Caki2 (cell line): ENCODE data around the gene NUMB. TPM values are rescaled to one million over a fixed set of nuclear protein-coding genes. Genes with fewer than 3 reads are reported as not detected.

Experiments used
- DNase-seq: peaks from one replicate; pipeline ENCODE4 v3.0.0-alpha.2; 2015; ENCODE audit warnings: low read depth
- in situ Hi-C: cut with HindIII; loops from 2 replicates; pipeline ENCODE4 v1.10.0; 2016; ENCODE audit warnings: low sequenced_read_pairs, low pct_unique_long_range_greater_than_20kb, mixed read lengths
- total RNA-seq: library from RNA; depleted of rRNA; stranded (reverse); fragments of >200 nt; shearing (Covaris generic); gene quantifications from 2 replicates; pipeline ENCODE4 v1.2.3, GENCODE V29; 2014; ENCODE audit warnings: low replicate concordance

Gene NUMB
- total RNA-seq, 1 experiment from 2014 or later, result 15.0 TPM

DNA sequence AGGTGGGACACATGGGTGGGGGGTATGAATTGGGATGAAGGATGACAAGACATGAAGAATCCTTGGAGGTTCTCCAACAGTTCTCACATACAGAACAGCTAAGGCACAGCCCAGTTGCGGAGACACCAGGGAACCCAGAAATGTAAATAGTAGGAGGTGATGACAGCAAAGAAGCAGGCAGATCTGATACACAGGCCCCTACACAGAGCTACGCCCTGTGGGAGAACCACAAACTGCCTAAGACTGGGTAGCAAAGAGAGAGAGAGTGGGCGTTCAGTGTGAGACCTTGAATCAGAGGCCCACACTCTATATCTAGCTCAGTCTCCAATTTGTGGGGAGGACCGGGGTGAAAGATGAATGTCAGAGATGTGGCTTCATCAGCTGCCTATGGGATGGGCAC is 9.5 kb upstream of the NUMB start:
- no peak for DNase-seq
- in situ Hi-C loops, result loop anchor here (25.0 kb wide), 1 partner anchor 180 kb away; no protein-coding TSS in a partner anchor

DNA sequence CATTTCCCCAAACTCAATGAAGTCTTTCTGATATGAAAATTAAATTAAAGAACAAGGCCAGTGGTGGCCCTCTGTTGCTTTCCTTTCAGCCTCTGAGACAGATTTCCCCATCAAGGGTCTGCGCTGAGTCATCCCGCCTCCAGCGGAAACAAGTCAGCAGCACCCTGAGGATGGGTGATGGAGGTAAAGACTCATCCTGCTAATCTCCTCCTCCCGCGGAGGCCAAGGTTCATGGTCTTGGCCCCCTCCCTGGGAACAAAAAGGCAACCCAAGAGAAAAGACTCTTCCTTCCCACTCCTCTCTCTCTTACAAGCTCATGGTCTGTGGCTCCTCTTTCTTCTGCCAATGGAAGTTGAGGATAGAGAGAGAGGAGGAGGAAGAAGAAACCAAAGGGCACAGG is 9.0 kb upstream of the NUMB start:
- in situ Hi-C loops, result loop anchor here (25.0 kb wide), 1 partner anchor 180 kb away; no protein-coding TSS in a partner anchor

DNA sequence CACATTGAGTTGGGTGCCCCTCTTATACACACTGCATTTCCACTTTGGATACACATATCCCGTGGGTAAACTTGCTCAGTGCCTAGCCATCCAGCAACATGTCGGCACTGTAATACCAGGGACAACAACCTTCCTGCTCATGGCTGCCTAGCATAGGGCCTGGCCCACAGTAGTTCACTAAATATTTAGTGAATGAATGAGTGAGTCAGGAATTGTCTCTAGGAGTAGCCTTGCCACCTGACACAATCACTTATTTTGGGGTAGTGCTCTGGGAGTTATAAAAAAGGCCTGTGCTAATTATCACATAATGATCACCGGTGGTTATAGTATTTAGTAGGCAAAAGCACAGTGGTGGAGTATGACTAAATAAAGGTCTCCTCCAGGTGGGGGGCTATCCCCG is 8.5 kb upstream of the NUMB start:
- in situ Hi-C loops, result loop anchor here (25.0 kb wide), 1 partner anchor 180 kb away; no protein-coding TSS in a partner anchor

More for the DNA sequence above, 9.0 kb upstream of the NUMB start:
- DNase-seq, result no peak

DNA sequence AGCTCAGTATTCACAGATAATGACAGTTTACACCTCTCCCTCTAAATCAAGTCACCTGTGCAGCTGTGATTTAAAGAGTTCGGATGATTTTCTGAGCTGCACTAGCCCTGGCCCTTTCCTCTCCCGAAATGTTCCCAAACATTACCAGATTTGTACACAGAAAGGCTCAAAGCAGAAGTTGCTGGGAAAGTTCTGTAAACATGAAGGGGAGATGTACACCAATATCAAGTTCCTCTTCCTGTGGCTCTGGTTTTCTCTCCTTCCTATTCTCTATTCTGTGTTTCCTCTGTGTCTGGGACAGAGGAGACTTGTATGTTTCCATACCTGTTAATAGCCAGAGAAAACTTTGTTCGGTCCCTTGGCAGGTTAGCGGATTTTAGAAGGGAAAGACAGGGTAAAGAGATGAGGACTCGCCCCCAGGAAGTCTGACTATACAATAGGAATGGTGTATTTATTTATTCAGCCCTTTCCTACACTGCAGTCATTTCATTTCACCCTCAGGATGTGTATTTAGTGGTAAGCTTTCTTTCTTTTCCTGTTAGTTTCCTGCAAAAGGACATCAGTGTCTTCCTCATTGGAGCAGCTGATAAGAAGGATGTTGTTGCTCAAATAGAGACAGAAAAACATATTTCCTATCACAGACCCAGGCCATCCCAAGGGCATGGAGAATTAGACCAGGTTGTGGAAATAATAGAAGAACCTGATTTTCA is 7.6 kb upstream of the NUMB start:
- in situ Hi-C loops, result loop anchor here (25.0 kb wide), 1 partner anchor 179 kb away; no protein-coding TSS in a partner anchor
- no peak for DNase-seq

More for the DNA sequence above, 8.5 kb upstream of the NUMB start:
- DNase-seq, result no peak

DNA sequence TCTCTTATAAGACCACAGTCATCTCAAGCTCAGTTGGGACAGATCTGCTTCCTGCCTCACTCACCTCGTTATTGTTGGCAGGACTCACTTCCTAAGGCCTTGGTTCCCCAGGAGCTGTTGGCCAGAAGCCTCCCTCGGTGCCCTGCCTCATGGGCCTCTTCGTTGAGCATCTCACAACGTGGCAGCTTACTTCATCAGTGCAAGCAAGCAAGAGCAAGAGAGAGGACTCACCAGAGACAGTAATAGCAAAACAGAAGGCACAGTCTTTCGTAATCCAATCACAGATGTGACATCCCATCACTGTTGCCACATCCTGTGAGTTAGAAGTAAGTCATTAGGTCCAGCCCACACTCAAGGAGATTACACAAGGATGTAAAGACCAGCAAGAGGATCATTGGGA is 5.1 kb upstream of the NUMB start:
- peak; percentile 25 for DNase-seq
- in situ Hi-C loops, result loop anchor here (25.0 kb wide), 1 partner anchor 176 kb away; no protein-coding TSS in a partner anchor

DNA sequence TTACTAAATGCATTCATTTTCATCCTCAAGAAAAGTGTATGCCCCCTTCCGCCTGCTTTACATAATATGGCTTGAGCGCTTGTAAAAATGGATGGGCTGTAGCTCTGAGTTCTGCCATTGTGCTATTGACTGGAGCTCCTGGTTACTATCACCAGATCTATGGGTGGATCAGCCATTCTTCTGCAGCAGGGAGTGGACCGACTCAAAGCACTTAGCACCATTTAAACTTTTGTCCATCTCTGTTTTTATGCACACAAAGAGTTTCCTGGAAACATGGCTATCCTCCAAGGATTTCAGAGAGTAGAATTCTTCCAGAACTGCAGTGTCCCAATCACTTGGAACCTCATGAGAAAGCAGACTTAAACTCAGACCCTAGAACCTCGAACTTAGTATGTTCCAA is 4.5 kb upstream of the NUMB start:
- in situ Hi-C loops, result loop anchor here (25.0 kb wide), 1 partner anchor 176 kb away; no protein-coding TSS in a partner anchor
- peak; percentile 2 for DNase-seq

DNA sequence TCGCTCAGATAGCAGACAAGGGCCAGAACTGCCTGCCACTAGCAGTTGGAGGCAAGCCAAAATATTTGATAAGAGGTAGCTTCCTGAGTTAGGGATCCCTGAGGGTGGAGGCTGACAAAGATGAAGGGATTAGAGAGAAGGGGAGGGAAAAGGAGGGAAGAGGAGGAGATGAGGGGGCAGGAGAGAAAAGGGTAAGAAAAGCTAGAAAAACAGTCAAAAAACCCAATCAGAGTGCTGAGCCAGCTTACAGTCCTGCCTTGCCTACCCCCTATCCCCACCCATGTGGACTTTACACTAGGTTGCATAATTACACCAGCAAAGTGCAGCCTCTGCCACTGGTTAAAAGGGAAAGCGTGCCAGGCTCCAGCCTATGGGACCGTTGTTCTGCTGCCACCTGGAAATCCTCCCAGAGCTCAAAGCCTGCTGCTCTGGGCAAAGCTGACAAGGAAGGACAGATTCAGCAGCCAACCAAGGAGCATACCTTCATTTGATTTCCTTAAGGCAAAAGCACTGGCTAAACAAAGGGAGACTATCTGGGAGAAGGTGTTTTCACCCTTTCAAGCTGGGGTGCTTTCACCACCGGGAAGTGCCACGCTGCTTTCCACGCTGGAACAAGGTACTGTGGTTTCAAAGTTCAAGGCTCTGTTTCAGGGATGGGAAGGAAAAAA is 3.8 kb upstream of the NUMB start:
- in situ Hi-C loops, result loop anchor here (25.0 kb wide), 1 partner anchor 175 kb away; no protein-coding TSS in a partner anchor
- DNase-seq, result peak; percentile 84

DNA sequence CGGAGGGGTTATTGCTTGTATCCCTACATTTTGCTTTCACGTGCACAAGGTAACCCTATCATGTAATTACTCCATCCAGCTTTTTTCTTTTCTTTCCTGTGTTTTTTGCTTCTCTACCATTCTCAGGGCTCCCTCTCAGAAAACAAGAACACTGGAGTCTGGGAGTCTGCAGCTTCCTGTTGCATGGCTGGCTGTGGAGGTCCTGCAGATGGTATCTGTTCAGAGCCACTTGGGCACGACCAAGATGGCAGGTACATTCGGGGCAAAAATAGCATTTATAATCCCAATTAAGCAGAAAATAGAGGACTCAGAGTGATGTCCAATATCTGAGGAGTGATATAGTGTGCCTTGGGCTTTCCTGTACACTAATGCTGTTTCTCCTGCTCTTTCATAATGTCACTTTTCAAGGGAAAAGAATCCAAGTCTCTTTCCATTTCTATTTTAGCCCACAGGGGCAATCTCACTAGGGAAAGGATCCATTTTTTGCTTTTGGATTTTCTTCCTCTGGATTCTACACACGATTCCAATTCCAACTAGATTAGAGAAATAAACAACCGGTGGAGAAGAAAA is 3.2 kb upstream of the NUMB start:
- no peak for DNase-seq
- in situ Hi-C loops, result loop anchor here (25.0 kb wide), 1 partner anchor 174 kb away; no protein-coding TSS in a partner anchor

DNA sequence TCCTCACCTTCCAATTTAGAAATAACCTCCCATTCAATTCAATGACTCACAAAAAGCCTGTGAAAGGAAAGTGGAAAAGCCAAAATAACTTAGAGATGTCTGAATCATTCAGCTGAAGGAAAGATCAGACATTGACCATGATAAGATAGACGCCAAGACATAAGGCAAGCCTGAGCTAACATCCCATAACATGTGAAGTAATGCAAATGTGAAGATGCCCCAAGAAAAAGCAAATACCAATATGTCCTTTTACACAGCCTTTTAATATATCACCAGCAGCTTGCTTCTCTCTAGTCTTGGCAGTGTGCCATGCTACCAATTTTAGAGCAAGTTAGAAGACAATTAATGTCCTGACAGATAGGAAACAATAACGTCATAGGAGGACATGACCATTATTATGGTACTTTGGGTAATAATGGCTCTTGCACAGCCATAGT is 2.4 kb upstream of the NUMB start:
- peak; percentile 5 for DNase-seq
- in situ Hi-C loops, result loop anchor here (25.0 kb wide), 1 partner anchor 173 kb away; no protein-coding TSS in a partner anchor

DNA sequence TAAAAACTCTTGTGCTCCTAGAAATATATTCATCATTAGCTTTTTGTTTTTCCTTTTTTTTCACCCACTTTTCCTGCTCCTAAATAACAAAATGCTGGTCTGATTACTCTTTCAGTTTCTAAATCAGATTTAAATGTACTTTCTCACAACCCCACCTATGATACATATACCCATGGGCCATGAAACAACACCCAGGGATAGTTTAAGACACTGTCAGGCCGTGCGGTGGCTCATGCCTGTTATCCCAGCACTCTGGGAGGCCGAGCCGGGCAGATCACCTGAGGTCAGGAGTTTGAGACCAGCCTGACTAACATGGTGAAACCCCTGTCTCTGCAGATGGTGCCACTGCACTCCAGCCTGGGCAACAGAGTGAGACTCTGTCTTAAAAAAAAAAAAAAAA is 1.6 kb upstream of the NUMB start:
- DNase-seq, result no peak
- in situ Hi-C loops, result loop anchor here (25.0 kb wide), 1 partner anchor 173 kb away; no protein-coding TSS in a partner anchor

DNA sequence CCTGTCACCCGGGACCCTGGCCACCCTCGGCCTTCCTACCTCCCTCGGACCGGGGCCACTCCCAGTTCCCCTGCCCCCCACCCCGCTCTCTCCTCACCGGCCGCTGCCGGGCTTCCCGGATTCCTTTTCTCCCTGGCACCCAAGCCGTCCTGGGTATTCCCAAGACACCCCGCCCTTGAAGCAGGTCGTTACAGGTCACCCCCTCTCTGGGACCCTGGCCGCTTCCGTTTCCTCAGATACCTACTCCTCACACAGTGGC is 493 bp downstream of the NUMB start:
- in situ Hi-C loops, result loop anchor here (25.0 kb wide), 1 partner anchor 171 kb away; no protein-coding TSS in a partner anchor

DNA sequence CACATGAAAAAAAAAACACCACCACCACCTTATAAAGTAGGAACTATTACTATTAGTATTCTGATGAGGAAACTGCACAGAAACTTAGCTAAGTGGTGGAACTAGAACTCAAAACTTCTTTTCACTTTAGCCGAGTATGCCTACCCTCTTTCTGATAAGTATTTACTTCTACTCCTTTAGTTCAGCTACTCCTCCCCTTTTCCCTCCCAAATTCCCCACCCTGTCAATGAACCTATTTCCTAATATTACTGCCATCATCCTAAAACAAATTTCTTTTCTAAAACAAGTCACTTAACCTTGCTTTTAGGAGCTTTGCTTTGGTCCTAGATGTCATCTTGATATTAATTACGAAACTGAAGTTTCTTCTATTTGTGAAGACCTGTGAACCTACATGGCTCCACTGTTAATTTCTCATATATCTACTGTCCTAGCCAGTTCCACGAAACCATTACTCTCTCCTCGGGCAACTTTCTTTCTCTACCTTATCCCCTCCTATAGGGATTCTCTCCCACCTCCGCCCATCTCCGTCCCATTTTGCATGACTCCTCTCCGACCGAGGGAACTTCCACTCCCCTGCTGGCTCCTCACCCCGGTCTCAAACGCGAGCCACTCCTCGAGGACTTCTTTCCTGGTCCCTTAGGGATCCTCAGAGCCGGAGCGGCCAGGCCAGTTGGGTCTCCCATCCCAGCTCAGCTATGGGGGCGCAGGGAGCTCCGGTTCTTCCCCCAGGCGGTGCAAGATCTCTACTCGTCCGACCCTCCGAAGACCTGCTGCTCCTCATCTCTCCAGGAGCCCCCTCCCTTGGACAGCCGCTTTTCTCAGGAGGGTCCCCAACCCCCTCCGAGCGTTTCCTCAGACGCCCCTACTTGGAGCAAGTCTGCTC is 1.1 kb downstream of the NUMB start:
- in situ Hi-C loops, result loop anchor here (25.0 kb wide), 1 partner anchor 170 kb away; no protein-coding TSS in a partner anchor
- peak; percentile 21 for DNase-seq

More for the DNA sequence above, 493 bp downstream of the NUMB start:
- peak; percentile 25 for DNase-seq

DNA sequence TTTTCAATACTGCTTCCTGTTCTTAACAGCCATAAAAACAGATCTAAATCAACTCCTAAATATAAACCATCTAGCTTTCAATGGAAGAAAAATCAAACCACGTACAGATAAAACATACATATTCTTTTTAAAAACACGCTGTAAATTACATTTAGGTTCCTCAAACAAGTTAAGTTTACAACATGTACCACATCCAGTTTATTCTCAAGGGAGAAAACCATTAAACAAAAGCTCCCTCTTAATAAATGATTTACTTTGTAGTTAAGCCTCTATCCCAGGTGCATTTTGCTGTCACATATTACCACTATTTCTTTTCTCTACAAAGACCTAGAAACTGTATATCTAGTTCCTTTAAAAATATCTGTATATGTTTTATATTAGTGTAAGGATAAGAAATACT is 3.1 kb downstream of the NUMB start:
- no peak for DNase-seq
- in situ Hi-C loops, result loop anchor here (25.0 kb wide), 1 partner anchor 168 kb away; no protein-coding TSS in a partner anchor

DNA sequence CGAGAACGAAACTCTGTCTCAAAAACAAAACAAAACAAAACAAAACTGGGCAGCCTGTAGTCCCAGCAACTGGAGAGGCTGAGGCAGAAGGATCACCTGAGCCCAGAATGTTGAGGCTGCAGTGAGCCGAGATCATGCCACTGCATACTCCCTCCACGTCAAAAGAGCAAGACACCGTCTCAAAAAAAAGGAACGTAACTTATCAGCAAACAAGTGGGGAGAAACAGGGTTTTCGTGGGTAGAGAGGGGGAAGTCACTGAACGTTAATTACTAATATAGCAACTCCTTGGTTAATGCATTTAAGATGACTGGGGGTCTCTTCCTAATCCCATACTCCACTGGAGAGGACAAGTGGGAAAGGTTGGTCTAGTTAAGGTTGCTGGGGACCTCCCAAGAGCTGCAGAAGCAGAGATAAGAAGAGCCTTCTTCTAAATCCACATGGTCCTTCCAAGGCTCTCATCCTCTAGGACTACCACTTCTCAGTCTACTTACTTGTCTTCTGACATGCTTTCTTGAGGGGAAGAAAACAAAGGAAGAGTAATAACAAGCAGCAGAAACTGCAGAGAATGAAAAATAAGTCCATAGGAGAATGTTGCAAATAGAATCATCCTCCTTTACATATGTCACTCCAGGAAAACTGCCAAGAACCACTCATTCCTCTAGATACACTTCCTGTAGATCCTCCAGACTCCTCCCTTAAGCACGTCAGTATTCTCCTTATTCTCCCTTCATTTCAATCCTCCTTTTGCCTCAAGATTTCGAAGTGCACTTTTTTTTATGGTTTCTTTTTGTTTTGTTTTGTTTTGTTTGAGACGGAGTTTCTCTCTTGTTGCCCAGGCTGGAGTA is 5.8 kb downstream of the NUMB start:
- in situ Hi-C loops, result loop anchor here (25.0 kb wide), 1 partner anchor 165 kb away; no protein-coding TSS in a partner anchor
- peak; percentile 11 for DNase-seq

DNA sequence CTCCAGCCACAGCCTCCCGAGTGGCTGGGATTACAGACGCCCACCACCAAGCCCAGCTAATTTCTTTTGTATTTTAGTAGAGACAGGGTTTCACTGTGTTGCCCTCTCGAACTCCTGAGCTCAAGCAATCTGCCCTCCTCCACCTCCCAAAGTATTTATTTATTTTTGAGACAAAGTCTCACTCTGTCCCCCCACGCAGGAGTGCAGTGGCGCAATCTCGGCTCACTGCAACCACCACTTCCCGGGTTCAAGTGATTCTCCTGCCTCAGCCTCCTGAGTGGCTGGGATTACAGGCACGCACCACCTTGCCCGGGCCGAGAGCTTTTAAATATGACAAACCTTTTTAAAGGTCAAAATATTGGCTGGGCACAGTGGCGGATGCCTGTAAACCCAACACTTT is 14.6 kb downstream of the NUMB start:
- DNase-seq, result no peak
- in situ Hi-C loops, result no loop called here

DNA sequence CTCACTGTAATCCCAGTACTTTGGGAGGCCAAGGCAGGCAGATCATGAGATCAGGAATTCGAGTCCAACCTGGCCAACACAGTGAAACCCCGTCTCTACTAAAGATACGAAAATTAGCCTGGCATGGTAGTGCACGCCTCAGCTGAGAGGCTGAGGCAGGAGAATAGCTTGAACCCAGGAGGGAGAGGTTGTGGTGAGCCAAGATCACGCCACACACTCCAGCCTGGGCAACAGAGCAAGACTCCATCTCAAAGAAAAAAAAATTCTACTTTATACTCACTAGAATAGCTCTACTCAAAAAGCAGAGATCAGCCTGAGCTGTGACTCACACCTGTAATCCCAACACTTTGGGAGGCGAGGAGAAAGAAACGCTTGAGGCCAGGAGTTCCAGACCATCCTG is 17.1 kb downstream of the NUMB start:
- no peak for DNase-seq
- in situ Hi-C loops, result no loop called here

DNA sequence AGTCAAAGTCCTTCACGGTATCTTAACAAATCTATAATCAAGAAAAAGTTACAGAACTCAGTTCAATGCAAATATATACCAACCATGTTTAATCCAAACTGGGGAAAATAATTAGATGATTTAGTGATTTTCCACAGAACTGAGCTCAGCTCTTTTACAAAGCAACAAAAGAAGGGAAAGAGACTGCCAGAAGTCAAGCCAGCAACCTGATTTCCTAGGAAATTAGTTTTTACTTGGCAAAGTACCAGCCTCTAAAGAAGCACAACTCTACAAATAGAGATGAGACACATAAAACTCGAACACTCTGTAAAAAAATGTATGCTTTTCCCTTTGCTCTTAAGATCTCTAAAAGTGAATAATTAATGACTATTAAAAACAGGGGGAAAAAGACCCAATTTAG is 19.4 kb downstream of the NUMB start:
- no peak for DNase-seq
- in situ Hi-C loops, result no loop called here
